ENCODE measurements around the gene DNAH3.

DNA sequence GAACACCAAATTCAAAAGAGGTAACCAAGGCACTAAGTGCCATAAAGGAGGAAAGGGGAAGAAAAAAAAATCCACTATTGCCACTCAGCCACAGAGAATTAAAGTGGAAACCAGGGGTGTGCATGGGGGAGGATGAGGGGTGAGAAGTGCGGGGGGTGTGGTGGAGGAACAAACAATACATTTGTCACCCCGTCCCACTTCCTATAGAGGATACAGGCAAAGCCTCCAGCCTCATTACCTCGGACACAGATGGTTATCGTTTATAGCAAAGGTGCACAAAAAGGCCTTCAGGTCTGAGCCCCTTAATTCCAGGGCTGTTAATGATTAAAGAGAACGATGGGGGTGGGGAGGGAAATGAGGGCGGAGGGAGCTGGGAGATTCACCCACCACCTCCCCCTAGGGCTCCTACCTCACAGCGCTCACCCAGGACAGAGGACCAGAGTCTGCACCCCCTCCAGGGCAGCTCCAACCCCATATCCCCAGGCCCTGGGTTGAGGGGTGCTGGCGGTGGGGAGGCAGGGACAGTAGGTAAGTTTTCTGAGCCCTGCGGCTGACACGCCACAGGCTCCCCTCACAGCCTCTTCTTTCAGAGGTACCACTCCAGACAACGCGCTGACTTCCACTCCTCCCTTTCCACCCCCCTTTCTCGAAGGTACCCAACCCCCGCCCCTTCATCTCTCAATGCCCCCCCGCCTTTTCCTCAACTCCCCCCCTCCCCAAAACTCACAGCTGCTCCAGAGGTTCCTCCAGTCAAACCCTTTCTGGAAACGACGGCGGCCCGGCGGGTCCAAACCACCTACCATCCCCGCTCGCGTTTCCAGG, 251.0 kb downstream of the DNAH3 start:
- TF ChIP-seq GATA3 (IDR thresholded peaks at IDR 0.05; ENCODE audit: low read depth, low read length): no peak
- TF ChIP-seq GATA2 (IDR thresholded peaks at IDR 0.05; ENCODE audit: low read depth, low read length): no peak; the same call in 1 of the 2 replicates

Data from SH-SY5Y (cell line).